GF-D8 (cell line): ENCODE data around the gene NAT10.
A peak's percentile ranks its signal among the peaks of the same experiment; 100 is the strongest.

Source experiments
- DNase-seq: peaks from one replicate; lab custom pipeline; 2025; lab: John Stamatoyannopoulos, UW

The NAT10 gene

DNA sequence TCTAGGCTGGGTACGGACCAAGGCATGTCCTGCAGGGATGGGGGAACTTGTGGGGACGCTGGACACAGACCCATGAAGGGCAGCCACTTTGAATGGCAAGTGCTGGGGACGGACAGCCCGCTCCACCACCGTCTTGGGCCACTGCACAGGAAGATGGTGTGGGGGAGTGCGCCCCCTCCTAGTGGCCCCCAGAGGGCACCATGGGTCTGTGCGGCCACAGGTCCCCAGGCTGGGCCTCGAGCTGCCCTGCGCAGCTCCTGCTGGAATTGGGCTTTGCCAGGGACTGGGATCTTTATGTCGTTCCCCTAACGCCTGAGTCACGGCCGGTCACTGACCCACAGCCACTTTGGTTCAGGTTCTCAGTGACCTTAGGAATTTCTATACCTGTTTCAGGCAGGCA, 44.4 kb downstream of the NAT10 start:
- DNase-seq, result no peak

GRCh38 chr11:34150494-34151151, 45.2 kb downstream of the NAT10 start:
- no peak for DNase-seq

- DNase-seq, result no peak
Observed at GRCh38 chr11:34151166-34151565, 45.7 kb downstream of the NAT10 start.

DNA sequence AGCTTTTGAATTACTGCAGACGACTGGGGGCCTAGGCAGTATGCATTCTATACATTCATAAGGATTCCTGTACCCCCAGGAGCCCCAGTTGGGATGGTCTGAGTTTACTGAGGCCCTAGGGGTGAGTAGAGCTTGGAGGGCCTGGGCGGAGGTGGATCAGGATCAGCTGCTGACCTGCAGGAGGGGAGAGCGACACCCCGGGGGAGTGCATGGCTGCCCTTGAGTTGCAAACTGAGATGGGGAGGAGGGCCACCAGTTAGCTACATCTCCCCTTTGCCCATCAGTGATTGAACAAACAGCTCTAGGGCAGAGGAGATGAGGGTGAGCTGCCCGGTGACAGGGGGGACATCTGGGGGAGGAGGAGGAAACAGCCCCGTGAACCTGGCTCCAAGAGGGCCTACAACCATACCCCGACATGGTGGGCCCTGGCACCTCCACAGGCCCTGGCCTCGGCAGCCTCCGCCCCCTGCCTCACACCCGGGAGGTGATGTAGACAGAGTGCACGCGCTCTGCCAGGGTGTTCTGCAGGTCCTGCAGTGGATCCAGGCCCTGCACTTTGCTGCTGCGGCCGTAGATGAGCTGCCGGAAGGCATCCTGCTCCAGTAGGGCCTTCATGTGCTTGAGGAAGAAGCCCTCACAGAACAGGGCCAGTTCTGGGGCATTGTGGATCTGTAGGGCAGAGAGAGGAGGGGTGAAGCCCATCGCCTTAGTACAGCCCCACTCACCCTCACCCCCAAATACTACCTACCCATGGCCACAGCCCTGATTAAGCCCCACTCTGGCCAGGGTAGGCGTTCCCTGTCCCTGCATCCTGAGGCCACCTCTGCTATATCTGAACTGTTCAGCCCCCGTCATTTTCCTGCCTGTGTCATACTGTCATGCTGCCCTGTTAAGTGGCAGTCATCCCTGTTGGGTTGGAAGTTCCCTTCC, 46.8 kb downstream of the NAT10 start:
- no peak for DNase-seq

DNA sequence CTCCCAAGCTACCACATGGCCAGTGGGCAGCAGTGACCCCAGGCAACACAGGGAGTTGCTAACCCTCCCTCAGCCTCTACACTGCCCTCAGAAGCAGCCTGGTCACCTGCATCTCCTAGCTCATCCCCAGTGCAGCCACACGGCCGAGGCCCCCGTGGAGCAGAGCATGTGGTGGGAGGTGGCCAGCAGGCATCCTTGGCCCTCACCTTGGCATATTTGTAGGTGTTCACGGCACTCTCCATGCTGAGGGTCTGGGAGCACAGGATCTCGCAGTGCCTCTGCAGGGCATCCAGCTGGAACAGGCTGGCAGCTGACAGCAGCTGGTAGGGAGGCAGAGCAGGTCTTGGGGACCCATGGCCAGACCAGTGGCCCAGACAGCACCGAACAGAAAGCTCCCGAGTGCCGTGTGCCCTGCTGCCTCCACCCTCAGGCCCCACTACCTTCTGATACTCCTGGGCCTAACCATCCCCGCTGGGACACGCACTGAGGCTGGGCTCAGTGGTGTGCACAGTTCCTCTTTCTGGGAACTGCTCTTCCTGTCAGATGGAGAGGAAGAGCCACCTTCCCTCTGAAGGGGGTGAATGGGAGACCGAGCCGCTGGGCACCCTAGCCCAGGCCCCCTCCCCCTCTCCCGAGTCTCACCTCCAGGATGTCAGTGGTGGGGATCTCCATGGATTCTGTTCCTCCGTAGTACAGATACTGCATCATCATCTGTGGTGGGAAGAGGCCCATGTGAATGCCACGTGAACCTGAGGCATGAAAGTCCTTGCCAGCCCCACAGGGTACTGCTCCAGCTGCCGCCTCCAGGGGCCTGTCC, 48.8 kb downstream of the NAT10 start:
- peak; percentile 41 for DNase-seq

DNA sequence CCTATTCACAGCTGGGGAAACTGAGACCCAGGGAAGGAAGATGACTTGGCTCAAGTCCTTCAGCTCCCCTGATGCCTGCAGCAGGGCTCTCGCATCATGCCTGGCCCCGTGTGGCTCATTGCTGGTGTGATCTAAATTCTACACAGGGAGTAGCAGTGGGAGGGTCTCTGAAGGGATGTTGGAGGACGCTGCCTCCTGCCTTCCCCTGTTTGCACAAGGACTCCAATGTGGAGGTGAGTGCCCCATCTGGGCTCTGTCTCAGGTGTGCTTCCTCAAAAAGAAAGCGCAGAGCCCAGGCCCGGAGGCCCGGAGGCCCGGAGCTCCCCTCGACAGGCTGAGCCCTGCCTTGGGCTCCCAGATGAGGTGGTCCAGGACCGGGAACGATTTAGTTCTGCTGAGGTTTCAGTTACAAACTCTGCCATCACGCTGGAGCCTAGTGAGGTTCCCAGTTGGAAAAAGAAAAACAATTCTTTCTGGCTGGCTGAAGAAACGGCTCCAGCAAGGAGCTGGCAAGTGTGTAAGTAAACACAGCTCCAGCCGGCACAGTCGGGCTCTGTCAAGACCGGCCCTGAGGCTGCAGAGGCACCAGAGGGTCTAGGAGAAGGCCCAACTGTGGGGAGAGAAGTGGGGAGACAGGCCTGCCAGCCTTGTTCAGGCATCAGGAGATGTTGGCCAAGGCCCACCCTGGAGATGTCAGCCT, 49.8 kb downstream of the NAT10 start:
- DNase-seq, result no peak

DNA sequence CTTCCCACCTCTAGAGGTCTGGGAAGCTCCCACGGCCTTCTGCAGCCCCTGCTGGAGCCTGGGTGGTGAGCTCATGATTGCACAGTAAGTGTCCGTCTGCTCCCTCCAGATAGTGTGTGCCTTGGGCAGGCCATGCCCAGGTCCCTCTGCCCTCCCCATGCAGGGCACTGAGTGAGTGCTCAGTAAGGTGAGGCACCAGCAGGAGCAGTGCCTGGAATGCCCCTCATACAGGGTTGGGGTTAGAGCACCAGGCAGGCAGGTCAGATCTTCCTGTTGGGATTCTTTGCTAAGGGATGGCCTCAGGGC, 50.3 kb downstream of the NAT10 start:
- DNase-seq, result no peak

- no peak for DNase-seq
Observed at GRCh38 chr11:34157163-34157562, 51.7 kb downstream of the NAT10 start.

DNA sequence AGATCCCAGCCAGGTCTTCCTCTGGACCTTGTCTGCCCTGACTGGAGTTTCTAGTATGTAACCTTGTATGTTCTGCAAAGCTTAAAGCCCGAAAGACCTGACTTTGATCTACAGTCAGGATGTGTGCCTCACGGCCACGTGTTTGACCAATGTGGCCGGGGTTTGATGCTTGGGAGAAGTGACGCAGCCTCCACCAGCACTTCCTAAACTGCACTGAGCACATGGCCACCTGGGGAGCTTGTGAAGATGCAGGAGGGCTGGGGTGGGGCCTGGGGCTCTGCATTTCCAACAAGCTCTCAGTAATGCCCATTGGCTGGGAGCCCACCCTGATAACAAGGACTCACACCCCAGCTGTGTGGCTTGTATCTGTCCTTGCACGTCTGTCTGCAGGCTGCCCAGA, 53.2 kb downstream of the NAT10 start:
- no peak for DNase-seq

DNA sequence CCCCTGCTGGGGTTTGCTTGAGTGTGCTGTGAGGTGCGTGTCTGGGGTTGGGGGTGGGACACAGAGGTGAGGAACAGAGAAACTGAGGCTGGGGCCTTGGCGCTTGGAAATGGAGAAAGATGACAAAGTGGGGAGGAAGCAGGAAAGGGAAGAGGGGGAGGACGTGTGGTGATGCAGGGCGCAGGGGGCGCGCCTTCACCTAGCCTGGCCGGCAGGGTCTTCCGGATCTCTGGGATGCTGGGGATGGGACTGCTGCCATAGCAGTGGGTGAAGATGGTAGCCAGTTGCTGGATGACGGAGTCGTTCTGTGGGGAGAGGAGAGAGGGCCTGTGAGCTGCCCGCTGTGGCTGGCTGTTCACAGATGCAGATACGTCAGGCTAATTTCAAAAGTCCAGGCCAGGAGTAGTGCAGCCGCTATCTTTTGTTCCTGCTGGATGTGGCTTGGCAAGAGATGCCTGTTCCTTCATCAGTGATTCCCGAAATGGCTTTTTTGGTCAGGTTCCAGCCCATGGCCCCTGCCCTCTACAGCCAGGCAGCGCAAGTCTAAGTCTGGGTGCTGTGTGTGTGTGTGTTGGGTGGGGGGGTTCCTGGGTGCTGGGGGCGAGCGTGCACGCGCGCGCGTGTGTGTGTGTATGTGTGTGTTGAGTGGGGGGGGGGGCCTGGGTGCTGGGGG, 54.8 kb downstream of the NAT10 start:
- DNase-seq, result no peak

- DNase-seq, result no peak
Observed at GRCh38 chr11:34160791-34161190, 55.4 kb downstream of the NAT10 start.

GRCh38 chr11:34161361-34161760, 55.9 kb downstream of the NAT10 start:
- no peak for DNase-seq

DNA sequence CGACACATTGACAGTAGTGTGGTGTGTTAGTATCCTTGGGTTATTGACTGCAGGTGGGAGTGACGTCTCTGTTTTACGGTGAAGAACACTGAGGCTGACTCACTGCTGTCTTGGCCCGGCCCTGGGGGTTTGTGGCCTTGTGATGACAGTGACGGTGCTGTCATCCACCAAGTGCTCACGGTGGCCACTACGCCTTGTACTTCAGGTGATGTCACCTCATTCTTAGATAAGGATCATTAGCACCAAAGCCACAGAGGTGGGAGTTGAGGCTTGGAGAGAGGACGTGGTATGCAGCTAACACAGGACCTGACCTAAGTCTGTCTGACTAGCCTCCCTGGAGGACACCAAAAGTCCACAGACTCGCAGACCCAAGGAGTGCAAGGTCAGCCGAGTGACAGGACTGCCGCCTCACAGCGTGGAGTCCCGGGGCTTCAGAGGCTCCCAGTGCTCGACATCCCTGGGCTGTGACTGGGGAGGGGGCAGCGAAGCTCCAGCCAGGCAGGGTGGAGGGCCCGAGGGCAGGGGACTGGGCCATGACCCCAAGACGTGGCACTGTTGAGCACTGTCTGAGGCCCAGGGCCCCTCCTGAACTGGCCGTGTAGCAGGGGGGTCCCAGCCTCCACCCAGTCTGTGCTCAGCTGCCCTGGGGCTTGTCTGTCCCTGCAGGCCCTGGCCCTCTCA, 56.5 kb downstream of the NAT10 start:
- DNase-seq, result no peak

- no peak for DNase-seq
Observed at GRCh38 chr11:34162493-34162820, 57.0 kb downstream of the NAT10 start.

GRCh38 chr11:34162856-34163255, 57.4 kb downstream of the NAT10 start:
- no peak for DNase-seq

GRCh38 chr11:34165121-34165520, 59.7 kb downstream of the NAT10 start:
- no peak for DNase-seq

- DNase-seq, result no peak
Observed at GRCh38 chr11:34165786-34166555, 60.5 kb downstream of the NAT10 start.

DNA sequence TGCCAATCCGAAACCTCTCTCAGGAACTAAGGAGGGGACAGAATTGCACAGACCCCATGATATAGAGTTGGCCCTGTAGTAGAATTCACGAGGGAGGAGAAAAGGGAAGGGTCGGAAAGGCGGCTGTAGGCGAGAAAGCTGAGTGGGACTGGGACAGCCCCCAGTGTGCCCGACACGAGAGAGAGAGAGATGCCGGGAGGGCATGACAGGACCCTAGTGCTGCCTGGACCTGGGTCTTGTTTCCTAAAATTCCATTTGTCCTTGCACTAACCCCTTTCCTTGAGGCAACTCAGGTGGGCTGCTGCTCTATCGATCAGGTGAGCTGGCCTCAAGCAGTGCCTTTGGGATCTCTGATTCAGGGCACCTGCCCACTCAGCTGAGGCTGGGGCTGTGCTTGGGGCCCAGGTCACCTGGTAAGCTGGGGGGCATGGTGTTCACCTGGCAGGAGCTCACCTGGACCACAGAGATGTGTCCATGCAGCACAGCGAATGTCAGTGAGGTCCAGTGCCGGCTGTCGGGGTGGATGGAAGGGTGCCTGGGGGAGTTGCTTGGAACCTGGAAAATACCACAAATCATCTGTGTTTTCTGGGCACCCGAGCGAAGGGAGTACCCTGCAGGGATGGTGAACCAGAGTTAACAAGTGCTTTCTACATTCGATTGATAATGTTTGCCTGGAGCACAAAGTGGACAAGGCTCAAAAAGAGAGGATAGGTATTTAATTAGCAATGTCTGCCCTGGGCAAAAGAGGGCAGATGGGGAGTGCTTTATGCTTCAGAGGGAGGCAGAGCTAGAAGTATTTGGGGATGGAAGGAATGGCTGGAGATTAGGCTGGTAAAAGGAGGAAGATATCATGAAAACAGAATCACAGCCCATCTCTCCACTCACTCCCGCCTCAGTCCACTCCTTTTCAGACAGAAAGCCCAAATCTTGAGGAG, 61.6 kb downstream of the NAT10 start:
- no peak for DNase-seq

GRCh38 chr11:34167961-34168360, 62.5 kb downstream of the NAT10 start:
- DNase-seq, result no peak
